ENCODE measurements around the gene SH3RF2.

DNA sequence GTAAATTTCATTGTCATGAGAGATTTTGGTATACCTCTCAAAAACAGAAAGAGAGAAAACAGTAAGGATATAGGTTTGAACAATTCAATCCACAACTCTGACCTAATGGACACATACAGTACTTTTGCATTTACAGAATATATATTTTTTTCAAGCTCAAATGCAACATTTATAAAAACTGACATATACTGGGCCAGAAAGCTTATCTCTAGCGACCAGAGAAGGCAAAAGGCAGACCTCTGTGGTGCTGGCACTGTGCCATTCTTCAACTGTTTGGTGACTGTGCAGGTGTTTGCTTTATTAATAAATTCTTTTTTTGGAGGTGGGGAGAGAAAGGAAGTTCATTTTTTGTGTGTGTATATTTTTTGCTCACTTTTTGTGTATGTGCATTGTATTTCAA lies 175.0 kb downstream of the SH3RF2 start:
- TF ChIP-seq CHD2 (IDR thresholded peaks at IDR 0.05; ENCODE audit: borderline replicate concordance, low read depth, low read length) (no peak), POLR2AphosphoS5 (IDR thresholded peaks at IDR 0.05; ENCODE audit: low read length) (no peak), EZH2 (IDR thresholded peaks at IDR 0.05; ENCODE audit: borderline replicate concordance, control insufficient read depth, low read depth, low read length) (no peak), CTCF (IDR thresholded peaks at IDR 0.05 in 2 of 3, conservative IDR thresholded peaks at IDR 0.05 in 1 of 3; ENCODE audit: control insufficient read depth in 2 of 3, extremely low read depth in 1 of 3, insufficient read depth in 1 of 3, low read depth in 3 of 3, low read length in 3 of 3) (no peak), POLR2A (IDR thresholded peaks at IDR 0.05; ENCODE audit: low read depth, low read length) (no peak), FOXM1 (IDR thresholded peaks at IDR 0.05; ENCODE audit: low read depth, low read length) (no peak)
- TF ChIP-seq, protein P1, sequence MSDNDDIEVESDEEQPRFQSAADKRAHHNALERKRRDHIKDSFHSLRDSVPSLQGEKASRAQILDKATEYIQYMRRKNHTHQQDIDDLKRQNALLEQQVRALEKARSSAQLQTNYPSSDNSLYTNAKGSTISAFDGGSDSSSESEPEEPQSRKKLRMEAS (IDR thresholded peaks at IDR 0.05; ENCODE audit: low read depth, low read length) = no peak

All from GM12878 (cell line).